ENCODE results near the gene NPHP4.

Gene NPHP4

GRCh38 chr1:5971471-5972197, 20.6 kb downstream of the NPHP4 start:
- DNase-seq (ENCODE audit: low spot score) = no peak

DNA sequence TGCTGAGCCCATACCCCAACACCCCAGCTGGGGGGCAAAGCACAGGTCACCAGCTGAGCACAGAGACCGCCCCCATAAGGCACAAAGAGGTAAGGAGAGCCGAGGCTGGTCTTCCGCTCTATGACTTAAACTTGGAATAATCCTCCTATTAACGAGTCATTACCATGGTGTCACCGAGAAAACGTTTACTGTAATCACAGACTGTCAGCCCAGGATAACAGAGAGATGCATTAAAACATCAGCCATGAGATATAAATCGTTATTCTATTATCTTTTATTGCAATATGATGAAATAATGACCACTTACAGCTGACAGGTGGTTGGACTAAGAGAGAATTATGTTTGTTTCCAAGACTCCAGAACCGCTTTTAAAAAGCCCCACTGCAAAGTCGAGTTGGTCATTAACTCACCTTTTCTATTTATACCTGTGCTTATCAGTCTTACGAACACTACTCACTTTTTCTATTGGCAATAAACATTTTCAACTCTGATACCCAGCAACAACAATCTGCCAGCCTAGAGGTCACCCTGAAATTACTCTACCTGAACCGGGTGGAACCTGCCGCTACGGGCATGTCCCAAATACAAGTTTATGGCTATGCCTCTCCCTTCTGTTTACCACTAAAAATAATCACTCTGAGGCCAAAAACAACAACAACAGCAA, 21.5 kb downstream of the NPHP4 start:
- DNase-seq (ENCODE audit: low spot score) = no peak

- no peak for DNase-seq (ENCODE audit: low spot score)
Measured at GRCh38 chr1:5969168-5969567, 23.1 kb downstream of the NPHP4 start.

- DNase-seq (ENCODE audit: low spot score) = no peak
Measured at GRCh38 chr1:5968161-5968736, 24.0 kb downstream of the NPHP4 start.

- DNase-seq (ENCODE audit: low spot score) = no peak
Measured at GRCh38 chr1:5967351-5968160, 24.7 kb downstream of the NPHP4 start.

DNA sequence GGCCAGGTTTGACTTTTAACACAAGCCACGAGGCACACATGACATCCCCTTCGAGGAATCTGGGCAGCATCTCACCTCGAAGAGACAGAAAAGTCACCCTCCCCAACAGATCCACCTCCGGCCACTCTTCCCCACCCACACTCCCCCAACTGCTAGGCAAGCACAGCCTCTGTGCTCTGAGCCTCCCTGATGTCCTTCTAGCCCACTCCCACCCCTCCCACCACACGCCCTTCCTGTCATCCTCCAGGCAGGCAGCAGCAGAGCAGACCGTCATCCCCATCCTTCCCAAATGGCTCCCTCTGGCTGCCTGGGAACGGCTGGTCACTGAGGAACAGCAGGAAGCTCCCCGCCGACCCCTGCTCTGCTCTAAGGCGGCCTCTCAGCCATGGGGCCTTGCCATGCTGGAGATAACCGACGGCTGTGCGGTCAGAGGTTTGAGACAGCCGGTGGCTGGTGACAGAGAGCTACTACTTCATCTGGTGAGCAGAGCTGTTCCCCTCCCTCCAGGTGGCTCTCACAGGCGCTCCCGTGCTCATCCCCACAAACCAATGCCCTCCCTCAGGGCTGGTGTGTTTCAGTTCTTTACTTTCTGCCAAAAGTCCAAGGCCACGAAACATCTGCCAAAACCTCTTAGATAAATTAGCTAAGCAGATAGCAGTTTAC, 25.6 kb downstream of the NPHP4 start:
- DNase-seq (ENCODE audit: low spot score) = no peak

DNA sequence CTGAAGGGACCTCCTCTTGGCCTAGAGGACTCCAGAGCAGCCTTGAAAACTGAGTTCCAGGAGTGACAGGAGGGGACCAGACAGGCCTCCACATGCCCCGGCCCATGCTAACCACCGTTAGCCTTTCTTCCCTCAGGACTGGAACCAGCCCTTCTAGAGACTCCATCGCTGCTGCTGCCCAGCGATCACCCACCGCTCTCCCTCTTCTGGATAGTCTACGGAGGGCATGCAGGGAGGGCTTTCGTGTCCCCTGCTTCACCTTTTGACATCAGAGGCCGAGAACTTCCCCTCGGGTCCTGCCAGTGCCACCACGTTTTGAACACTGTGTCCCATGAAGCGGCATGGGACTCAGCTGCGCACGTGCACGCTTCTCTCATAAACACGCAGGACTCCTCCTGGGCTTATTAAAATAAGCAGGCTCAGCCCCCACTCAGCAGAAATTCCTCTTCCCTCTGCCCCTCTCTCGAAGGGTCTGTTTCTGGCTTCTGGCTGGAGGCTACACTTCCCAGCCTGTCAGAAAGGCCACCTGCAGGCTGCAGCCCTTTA, 26.6 kb downstream of the NPHP4 start:
- no peak for DNase-seq (ENCODE audit: low spot score)

DNA sequence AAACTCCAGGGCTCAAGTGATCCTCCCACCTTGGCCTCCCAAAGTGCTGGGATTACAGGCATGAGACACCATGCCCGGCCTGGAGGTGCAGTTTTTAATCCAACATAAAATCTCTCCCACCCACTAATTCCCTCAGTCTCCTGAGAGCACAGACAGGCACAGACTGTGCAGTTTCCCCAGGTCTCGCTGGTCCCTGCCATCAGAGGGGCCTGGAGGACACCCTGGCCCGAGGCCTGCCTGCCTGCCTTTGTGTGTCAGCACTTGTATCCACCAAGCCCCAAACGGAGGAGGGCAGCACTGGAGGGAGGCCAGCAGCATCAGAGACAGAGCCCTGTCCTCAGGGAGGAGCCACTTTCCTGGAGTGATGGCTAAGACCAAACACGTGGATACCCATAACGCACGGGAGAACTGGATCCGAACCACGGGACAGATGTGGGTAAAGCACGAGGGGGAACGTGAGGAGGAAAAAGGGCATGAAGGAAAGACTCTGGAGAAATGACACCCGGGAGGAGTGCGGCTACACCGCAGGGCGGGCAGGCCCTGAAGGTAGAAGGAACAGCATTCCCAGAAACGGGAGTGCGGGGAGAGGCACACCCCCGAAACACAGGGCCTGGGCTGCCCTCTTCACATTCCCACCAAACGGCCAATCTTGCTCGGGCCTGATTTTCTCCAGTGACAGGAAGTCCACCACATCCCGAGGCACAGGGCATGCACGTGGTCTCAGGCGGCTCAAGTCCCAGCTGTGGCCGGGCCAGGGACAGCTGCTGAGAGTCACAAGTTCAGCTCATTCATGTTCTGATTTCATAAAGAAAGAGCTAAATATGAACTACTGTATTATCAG, 29.7 kb downstream of the NPHP4 start:
- no peak for DNase-seq (ENCODE audit: low spot score)

DNA sequence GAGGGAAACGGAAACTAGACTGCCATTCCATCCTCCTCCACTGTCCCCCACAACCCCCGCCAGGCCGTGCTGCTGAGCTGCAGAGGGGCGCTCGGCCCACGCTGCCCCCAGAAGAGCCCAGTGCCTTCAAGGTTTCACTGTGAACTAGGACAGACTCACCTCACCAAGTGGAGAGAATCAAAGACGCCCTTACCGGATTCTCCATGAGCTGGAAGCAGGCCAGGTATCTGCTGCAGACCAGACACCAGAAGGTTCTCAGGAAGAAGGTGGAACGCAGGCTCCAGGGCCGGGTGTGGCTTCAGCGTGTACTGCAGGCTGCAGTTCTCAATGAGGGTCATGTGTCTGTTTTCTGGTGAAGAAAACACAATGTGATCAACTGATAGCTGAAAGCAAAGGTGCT, 30.6 kb downstream of the NPHP4 start:
- no peak for DNase-seq (ENCODE audit: low spot score)

DNA sequence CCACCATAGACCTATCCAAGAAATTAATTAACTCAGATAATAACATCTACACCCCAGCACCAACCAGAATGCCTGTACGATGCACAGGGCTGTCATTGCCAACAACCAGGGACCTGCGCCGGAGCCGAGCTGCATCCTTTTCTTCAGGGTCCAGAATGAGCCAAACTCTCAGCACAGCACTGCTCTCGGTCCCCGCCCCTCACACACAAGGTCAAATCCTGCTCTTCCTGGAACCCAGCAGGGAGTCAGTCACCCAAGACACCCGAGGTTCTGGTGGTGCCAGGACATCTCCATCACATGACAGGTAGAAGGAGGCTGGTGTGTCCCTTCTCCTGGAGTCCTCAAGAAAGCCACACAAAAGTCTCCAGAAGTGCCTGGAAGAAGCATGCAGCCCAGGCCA, 31.9 kb downstream of the NPHP4 start:
- no peak for DNase-seq (ENCODE audit: low spot score)

GRCh38 chr1:5959667-5960230, 32.5 kb downstream of the NPHP4 start:
- DNase-seq (ENCODE audit: low spot score) = no peak

DNA sequence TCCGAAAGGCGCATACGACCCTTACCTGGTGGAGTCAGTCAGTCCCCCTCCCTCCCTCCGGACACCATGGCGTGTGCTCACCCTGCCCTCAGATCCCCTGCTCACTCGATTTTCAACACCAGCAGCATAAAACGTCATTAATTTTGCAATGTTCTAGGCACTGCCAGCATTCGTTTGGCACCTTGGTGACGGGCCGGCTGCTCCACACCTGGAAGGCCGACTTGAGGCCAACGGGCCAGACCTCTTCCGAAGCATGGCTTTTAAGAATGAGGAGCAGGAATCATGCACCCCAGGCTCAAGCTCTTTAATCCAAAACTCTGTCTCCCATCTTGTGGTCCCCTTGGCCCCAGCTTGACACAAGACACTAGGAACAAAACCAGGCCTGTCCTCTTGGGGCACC, 33.1 kb downstream of the NPHP4 start:
- DNase-seq (ENCODE audit: low spot score) = no peak

- DNase-seq (ENCODE audit: low spot score) = no peak
Measured at GRCh38 chr1:5956022-5956830, 36.0 kb downstream of the NPHP4 start.

GRCh38 chr1:5955479-5955977, 36.7 kb downstream of the NPHP4 start:
- no peak for DNase-seq (ENCODE audit: low spot score)

GRCh38 chr1:5954964-5955363, 37.3 kb downstream of the NPHP4 start:
- DNase-seq (ENCODE audit: low spot score) = no peak

- DNase-seq (ENCODE audit: low spot score) = no peak
Measured at GRCh38 chr1:5953386-5953785, 38.8 kb downstream of the NPHP4 start.

GRCh38 chr1:5951846-5952410, 40.3 kb downstream of the NPHP4 start:
- DNase-seq (ENCODE audit: low spot score) = no peak

DNA sequence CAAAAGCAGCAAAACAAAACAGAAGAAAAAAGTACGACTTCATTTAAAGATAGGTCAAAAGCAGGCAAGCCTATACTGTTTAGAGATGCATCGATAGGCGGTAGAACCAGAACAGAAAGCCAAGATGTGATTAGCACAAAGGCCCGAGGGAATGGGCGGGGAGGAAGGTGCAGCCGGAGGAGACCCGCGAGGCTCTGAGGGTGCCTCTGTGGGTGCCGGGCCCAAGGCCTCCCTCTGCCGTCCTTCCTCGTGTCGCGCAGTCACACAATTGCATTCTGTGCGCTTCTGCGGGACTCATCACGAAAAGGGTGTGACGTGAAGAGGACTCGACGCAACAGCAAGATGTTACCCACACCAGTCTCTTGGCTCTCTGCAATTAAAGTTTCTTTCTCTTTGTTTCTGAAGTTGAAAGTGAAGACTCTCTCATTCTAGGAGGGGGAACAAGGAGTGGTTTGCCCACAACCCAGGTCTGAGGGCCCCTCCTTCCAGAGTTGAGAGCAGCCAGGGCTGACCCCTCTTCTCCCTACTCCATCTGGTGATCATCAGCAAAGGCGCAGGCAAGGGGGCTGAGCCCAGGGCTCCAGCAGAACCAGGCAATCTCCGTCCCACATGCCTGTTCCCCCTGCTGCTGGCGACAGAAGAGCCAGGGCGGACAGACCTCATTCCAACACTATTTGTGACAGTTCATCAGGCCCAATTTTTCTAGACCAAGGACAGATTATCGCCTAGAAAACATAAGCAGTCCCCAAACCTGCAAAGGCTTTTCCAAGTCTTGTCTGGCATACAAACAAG, 41.0 kb downstream of the NPHP4 start:
- no peak for DNase-seq (ENCODE audit: low spot score)
